ENCODE results near the gene HDAC4.

- no peak for TF ChIP-seq CTCF (IDR thresholded peaks at IDR 0.05)
- TF ChIP-seq EP300 (IDR thresholded peaks at IDR 0.05): no peak
Observed at GRCh38 chr2:239018271-239019182, 382.3 kb downstream of the HDAC4 start.

All from tibial nerve (tissue), 4 donors.